ENCODE results near the gene ZNF778.
"Not testable (repeated sequence)": the region's sequence is repeated elsewhere in the genome, so short reads cannot be mapped to it uniquely, and the experiment has no call there.

The ZNF778 gene

GRCh38 chr16:89183463-89183862, 34.0 kb upstream of the ZNF778 start:
- DNase-seq: no peak

GRCh38 chr16:89183975-89184676, 33.4 kb upstream of the ZNF778 start:
- DNase-seq: no peak

GRCh38 chr16:89184677-89184932, 32.9 kb upstream of the ZNF778 start:
- no peak for DNase-seq

DNA sequence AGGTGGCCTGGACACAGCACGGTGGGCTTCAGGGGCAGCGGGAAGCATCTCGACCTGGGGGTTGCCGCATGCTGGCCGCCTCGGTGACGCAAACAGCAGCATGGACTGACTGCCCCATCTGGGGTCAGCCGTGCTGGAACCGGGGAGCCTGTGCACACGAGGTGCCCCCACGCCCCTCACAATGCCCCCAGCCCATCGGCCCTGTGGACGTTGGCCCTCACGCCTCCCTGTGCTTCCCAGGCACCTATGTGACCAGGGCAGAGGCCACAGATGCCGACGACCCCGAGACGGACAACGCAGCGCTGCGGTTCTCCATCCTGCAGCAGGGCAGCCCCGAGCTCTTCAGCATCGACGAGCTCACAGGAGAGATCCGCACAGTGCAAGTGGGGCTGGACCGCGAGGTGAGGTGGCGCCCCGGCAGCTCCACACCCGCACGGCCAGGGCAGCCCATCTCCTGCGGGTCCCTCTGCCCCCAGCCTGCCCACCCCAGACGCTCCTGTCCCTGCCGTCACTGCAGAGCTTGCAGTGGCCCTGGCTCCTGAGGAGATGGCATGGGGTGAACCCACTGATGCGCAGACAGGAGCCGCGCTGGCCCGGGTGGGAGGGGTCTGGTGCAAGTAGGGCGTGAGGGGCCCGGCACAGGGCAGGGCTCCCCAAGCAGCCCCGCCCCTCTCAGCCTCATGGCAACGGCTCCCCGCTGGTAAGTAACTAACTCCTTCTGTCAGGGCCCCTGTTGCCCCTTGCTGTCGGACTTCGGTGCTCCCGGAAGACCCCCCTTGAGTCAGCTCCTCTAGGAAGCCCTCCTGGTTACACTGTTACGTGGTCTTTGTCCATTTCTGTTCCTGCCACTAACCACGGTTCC, 32.3 kb upstream of the ZNF778 start:
- DNase-seq: no peak

DNA sequence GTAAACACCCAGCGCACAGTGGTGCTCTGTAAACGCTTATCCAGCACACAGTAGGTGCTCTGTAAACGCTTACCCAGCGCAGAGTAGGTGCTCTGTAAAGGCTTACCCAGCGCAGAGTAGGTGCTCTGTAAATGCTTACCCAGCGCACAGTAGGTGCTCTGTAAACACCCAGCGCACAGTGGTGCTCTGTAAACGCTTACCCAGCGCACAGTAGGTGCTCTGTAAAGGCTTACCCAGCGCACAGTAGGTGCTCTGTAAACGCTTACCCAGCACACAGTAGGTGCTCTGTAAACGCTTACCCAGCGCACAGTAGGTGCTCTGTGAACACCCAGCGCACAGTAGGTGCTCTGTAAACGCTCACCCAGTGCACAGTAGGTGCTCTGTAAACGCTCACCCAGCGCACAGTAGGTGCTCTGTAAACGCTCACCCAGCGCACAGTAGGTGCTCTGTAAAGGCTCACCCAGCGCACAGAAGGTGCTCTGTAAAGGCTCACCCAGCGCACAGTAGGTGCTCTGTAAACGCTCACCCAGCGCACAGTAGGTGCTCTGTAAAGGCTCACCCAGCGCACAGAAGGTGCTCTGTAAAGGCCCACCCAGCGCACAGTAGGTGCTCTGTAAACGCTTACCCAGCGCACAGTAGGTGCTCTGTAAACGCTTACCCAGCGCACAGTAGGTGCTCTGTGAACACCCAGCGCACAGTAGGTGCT, 31.5 kb upstream of the ZNF778 start:
- DNase-seq: not testable (repeated sequence)

GRCh38 chr16:89186593-89187031, 30.9 kb upstream of the ZNF778 start:
- not testable (repeated sequence) for DNase-seq

- DNase-seq: no peak
Measured at GRCh38 chr16:89187032-89187769, 30.3 kb upstream of the ZNF778 start.

GRCh38 chr16:89187770-89188392, 29.6 kb upstream of the ZNF778 start:
- DNase-seq: no peak

DNA sequence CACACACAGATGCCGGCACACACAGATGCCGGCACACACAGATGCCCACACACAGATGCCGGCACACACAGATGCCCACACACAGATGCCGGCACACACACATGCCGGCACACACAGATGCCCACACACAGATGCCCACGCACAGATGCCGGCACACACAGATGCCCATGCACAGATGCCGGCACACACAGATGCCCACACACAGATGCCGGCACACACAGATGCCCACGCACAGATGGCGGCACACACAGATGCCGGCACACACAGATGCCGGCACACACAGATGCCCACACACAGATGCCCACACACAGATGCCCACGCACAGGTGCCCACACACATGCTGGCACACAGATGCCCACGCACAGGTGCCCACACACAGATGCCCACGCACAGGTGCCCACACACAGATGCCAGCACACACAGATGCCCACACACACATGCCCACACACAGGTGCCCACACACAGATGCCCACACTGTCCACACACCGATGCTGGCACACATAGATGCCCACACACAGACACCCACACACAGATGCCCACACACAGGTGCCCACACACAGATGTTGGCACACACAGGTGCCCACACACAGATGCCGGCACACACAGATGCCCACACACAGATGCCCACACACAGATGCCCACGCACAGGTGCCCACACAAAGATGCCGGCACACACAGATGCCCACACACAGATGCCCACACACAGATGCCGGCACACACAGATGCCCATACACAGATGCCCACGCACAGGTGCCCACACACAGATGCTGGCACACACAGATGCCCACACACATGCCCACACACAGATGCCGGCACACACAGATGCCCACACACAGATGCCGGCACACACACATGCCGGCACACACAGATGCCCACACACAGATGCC, 28.8 kb upstream of the ZNF778 start:
- DNase-seq: not testable (repeated sequence)

DNA sequence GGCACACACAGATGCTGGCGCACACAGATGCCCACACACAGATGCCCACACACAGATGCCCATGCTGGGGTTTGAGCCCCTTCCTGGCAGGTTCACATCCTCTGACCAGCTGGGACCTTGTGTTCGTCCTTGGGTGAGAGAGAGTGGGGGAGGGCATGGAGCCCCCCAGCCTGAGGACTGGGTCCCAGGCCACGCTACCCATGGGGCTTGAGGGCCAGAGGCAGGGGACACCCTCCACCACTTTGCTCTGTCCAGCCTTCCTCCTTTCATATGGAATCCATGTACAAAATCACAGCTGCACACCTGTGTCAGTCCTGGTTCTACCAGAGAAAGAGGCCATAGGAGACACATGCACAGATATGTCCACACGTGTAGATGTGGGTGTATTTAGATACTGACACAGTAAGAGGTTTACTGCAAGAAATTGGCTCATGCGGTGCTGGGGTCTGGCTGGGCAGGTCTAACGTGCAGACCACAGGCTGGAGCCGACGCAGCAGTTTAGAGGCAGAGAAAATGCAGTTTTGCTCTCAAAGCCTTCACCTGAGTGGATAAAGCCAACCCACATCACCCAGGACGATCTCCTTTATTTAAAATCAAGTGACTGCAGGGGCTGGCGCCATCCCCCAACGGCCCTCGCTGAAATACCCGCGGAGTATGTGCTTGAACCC, 28.0 kb upstream of the ZNF778 start:
- no peak for DNase-seq

DNA sequence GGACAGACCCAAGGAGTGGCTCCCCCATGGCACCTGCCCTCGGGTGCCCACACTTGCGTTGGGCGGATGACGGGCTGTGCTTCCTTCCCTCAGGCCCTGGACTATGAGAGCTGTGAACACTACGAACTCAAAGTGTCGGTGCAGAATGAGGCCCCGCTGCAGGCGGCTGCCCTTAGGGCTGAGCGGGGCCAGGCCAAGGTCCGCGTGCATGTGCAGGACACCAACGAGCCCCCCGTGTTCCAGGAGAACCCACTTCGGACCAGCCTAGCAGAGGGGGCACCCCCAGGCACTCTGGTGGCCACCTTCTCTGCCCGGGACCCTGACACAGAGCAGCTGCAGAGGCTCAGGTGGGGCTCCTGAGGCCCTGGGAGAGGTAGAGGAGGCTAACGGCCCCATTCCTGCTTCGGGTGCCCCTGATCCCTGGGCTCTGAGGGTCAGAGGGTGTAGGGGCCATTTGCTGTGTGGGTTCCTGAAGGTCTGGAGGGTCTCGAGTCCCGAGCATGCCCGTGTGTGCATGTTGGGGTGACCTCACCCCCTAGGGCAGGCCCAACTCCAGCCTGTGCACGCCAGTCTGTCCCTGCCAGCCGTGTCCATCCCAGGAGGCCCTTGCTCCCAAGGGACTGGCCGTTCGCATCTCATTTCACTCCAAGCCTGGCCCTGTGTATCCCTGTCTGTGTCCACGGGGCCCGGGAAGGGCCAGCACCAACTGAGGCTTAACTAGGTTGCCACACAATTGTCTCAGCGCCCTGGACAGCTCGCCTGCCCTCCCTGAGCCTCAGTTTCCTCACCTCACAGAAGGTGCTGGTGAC, 27.1 kb upstream of the ZNF778 start:
- DNase-seq: no peak

- no peak for DNase-seq
Measured at GRCh38 chr16:89191033-89191900, 26.2 kb upstream of the ZNF778 start.

- no peak for DNase-seq
Measured at GRCh38 chr16:89191901-89192185, 25.7 kb upstream of the ZNF778 start.

- DNase-seq: not testable (repeated sequence)
Measured at GRCh38 chr16:89192186-89192955, 25.1 kb upstream of the ZNF778 start.

- DNase-seq: no peak
Measured at GRCh38 chr16:89192956-89193575, 24.4 kb upstream of the ZNF778 start.

- DNase-seq: no peak
Measured at GRCh38 chr16:89193576-89194293, 23.8 kb upstream of the ZNF778 start.

All from NCI-H1694 (cell line).